ENCODE results near the gene ZNF845. TPM values are rescaled to one million over a fixed set of nuclear protein-coding genes. Genes with fewer than 3 reads are reported as not detected.

The ZNF845 gene
- total and polyA plus RNA-seq, 3 experiments from 2014 or later, result 5.8 to 11.5 (median 6.3) TPM

Other genes starting within 250 kb of the ZNF845 start
- gene ZNF160, start 230.3 kb upstream of the ZNF845 start, total RNA-seq, result 10 to 100 TPM; 20.9 to 22.3 TPM
- 23.8 TPM for gene ZNF160, start 230.3 kb upstream of the ZNF845 start, polyA plus RNA-seq
- under 1 TPM; 0.22 to 0.66 TPM for gene ZNF415, start 200.8 kb upstream of the ZNF845 start, total RNA-seq
- gene ZNF415, start 200.8 kb upstream of the ZNF845 start, polyA plus RNA-seq, result 1.4 TPM
- gene ZNF347, start 174.7 kb upstream of the ZNF845 start, total RNA-seq, result 1 to 10 TPM; 8.0 to 9.5 TPM
- gene ZNF347, start 174.7 kb upstream of the ZNF845 start, polyA plus RNA-seq, result 7.7 TPM
- gene ZNF665, start 140.4 kb upstream of the ZNF845 start, total RNA-seq, result 1 to 10 TPM; 5.0 to 5.6 TPM
- gene ZNF665, start 140.4 kb upstream of the ZNF845 start, polyA plus RNA-seq, result 8.7 TPM
- gene ZNF677, start 78.9 kb upstream of the ZNF845 start, total RNA-seq, result 1 to 10 TPM; 7.1 to 7.8 TPM
- gene ZNF677, start 78.9 kb upstream of the ZNF845 start, polyA plus RNA-seq, result 21.2 TPM
- not detected for gene VN1R2, start 75.5 kb upstream of the ZNF845 start, total RNA-seq
- not detected for gene VN1R2, start 75.5 kb upstream of the ZNF845 start, polyA plus RNA-seq
- gene VN1R4, start 66.0 kb upstream of the ZNF845 start, total RNA-seq, result not detected
- not detected for gene VN1R4, start 66.0 kb upstream of the ZNF845 start, polyA plus RNA-seq
- 10 to 100 TPM; 17.8 to 18.7 TPM for gene ZNF525, start 32.0 kb downstream of the ZNF845 start, total RNA-seq
- gene ZNF525, start 32.0 kb downstream of the ZNF845 start, polyA plus RNA-seq, result 9.9 TPM
- gene ZNF765, start 61.4 kb downstream of the ZNF845 start, total RNA-seq, result 10 to 100 TPM; 10.1 to 10.5 TPM
- gene ZNF765, start 61.4 kb downstream of the ZNF845 start, polyA plus RNA-seq, result 10.0 TPM
- gene ZNF761, start 98.2 kb downstream of the ZNF845 start, total RNA-seq, result 10 to 100 TPM in 1 of 2 experiments, 1 to 10 TPM in 1; 8.9 to 10.6 TPM
- gene ZNF761, start 98.2 kb downstream of the ZNF845 start, polyA plus RNA-seq, result 10.6 TPM
- gene ZNF813, start 134.0 kb downstream of the ZNF845 start, total RNA-seq, result 1 to 10 TPM; 5.6 to 6.6 TPM
- gene ZNF813, start 134.0 kb downstream of the ZNF845 start, polyA plus RNA-seq, result 4.7 TPM
- 10 to 100 TPM; 17.5 to 18.6 TPM for gene ZNF331, start 204.4 kb downstream of the ZNF845 start, total RNA-seq
- 43.9 TPM for gene ZNF331, start 204.4 kb downstream of the ZNF845 start, polyA plus RNA-seq